Lower leg skin (tissue), 3 donors: ENCODE data around the gene CYP2S1.
"Not testable (repeated sequence)": the region's sequence is repeated elsewhere in the genome, so short reads cannot be mapped to it uniquely, and the experiment has no call there.

Source experiments
- POLR2A ChIP-seq, 2 donors: fragments of 450-650 bp; IDR thresholded peaks; one replicate each; pipeline ENCODE4 v1.6.1; 2016 to 2017; ENCODE audit warnings: antibody characterized with exemption in 2 of 2, mild to moderate bottlenecking in 1 of 2, moderate library complexity in 1 of 2
- TF ChIP-seq, protein P1 (sequence below), 3 donors: fragments of 450-650 bp; IDR thresholded peaks; one replicate each; pipeline ENCODE4 v1.5.1; 2016; ENCODE audit warnings: antibody characterized with exemption in 3 of 3, mild to moderate bottlenecking in 3 of 3, moderate library complexity in 2 of 3

GRCh38 chr19:41204338-41204737 lies 11.3 kb downstream of the CYP2S1 start:
- TF ChIP-seq POLR2A (IDR thresholded peaks at IDR 0.05) = not testable (repeated sequence)
- TF ChIP-seq, protein P1, sequence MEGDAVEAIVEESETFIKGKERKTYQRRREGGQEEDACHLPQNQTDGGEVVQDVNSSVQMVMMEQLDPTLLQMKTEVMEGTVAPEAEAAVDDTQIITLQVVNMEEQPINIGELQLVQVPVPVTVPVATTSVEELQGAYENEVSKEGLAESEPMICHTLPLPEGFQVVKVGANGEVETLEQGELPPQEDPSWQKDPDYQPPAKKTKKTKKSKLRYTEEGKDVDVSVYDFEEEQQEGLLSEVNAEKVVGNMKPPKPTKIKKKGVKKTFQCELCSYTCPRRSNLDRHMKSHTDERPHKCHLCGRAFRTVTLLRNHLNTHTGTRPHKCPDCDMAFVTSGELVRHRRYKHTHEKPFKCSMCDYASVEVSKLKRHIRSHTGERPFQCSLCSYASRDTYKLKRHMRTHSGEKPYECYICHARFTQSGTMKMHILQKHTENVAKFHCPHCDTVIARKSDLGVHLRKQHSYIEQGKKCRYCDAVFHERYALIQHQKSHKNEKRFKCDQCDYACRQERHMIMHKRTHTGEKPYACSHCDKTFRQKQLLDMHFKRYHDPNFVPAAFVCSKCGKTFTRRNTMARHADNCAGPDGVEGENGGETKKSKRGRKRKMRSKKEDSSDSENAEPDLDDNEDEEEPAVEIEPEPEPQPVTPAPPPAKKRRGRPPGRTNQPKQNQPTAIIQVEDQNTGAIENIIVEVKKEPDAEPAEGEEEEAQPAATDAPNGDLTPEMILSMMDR (IDR thresholded peaks at IDR 0.05) = peak in 1 of 3 donors; percentile 60
